GM12878 (cell line): Measurements from ENCODE around the gene CBX8.

Source experiments
- CTCF ChIP-seq, 3 experiments: IDR thresholded peaks in 2 of 3; conservative IDR thresholded peaks in 1 of 3; 2 replicates each; pipeline ENCODE4 v1.5.1; 2011; ENCODE audit warnings: low read depth in 3 of 3, low read length in 3 of 3, mild to moderate bottlenecking in 3 of 3, control low read depth in 2 of 3, moderate library complexity in 2 of 3, inconsistent platforms in 1 of 3, mixed read lengths in 1 of 3; ENCODE audit not compliant: control insufficient read depth in 2 of 3, insufficient read depth in 1 of 3; ENCODE audit errors: extremely low read depth in 1 of 3
- GATAD2B ChIP-seq: fragments of 450-650 bp; conservative IDR thresholded peaks from 2 replicates; pipeline ENCODE4 v1.6.1; 2017; ENCODE audit warnings: low read depth, mild to moderate bottlenecking, moderate library complexity
- HDAC6 ChIP-seq: fragments of 200-600 bp; sonication (generic); IDR thresholded peaks from one replicate; pipeline ENCODE4 v1.8.0; 2017; ENCODE audit warnings: antibody characterized with exemption; ENCODE audit not compliant: unreplicated experiment
- KDM1A ChIP-seq: fragments of 200-600 bp; sonication (generic); IDR thresholded peaks from 2 replicates; pipeline ENCODE4 v1.6.1; 2016; ENCODE audit warnings: borderline replicate concordance
- SIN3A ChIP-seq: IDR thresholded peaks from 2 replicates; pipeline ENCODE4 v1.6.1; 2012; ENCODE audit warnings: low read depth, low read length, improper control_type of control experiment
- SMC3 ChIP-seq: IDR thresholded peaks from 2 replicates; pipeline ENCODE4 v1.6.1; 2011; ENCODE audit warnings: low read length, improper control_type of control experiment, borderline replicate concordance
- ZNF622 ChIP-seq: fragments of 450-650 bp; IDR thresholded peaks from 2 replicates; pipeline ENCODE4 v1.6.1; 2017; ENCODE audit warnings: mild to moderate bottlenecking, inconsistent platforms
- TF ChIP-seq, protein P1 (sequence below): IDR thresholded peaks from 2 replicates; pipeline ENCODE4 v1.6.1; 2012; ENCODE audit warnings: low read depth, low read length, improper control_type of control experiment

GRCh38 chr17:79796444-79796762 is 474 bp downstream of the CBX8 start:
- TF ChIP-seq HDAC6 (no peak), KDM1A (no peak), ZNF622 (no peak), GATAD2B (0 out of 2 replicates have a peak, but pooled peaks have one; percentile 14), SIN3A (no peak), CTCF (IDR thresholded peaks at IDR 0.05 in 2 of 3, conservative IDR thresholded peaks at IDR 0.05 in 1 of 3; ENCODE audit: control insufficient read depth in 2 of 3, extremely low read depth in 1 of 3, insufficient read depth in 1 of 3, low read depth in 3 of 3, low read length in 3 of 3) (no peak), SMC3 (no peak)
- TF ChIP-seq, protein P1, sequence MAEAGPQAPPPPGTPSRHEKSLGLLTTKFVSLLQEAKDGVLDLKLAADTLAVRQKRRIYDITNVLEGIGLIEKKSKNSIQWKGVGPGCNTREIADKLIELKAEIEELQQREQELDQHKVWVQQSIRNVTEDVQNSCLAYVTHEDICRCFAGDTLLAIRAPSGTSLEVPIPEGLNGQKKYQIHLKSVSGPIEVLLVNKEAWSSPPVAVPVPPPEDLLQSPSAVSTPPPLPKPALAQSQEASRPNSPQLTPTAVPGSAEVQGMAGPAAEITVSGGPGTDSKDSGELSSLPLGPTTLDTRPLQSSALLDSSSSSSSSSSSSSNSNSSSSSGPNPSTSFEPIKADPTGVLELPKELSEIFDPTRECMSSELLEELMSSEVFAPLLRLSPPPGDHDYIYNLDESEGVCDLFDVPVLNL: no peak
